Ascending aorta (tissue), 2 donors: ENCODE results near the gene WDR18. TPM values are rescaled to one million over a fixed set of nuclear protein-coding genes. Genes with fewer than 3 reads are reported as not detected.
"Not testable (repeated sequence)": the region's sequence is repeated elsewhere in the genome, so short reads cannot be mapped to it uniquely, and the experiment has no call there.

ENCODE experiments used
- DNase-seq, 2 donors: peaks; one replicate each; pipeline ENCODE4 v3.0.0-alpha.2; 2019; ENCODE audit warnings: low spot score in 2 of 2
- H3K27ac ChIP-seq, 2 donors: fragments of 200-600 bp; sonication (generic); one replicate each; pipeline ENCODE4 v1.5.1; 2016 to 2017; ENCODE audit warnings: mild to moderate bottlenecking in 1 of 2
- H3K27me3 ChIP-seq: fragments of 200-600 bp; sonication (generic); one replicate; pipeline ENCODE4 v1.5.1; 2017
- H3K36me3 ChIP-seq, 2 donors: fragments of 200-600 bp; sonication (generic); one replicate each; pipeline ENCODE4 v1.5.1; 2016
- H3K4me1 ChIP-seq, 2 donors: fragments of 200-600 bp; sonication (generic); one replicate each; pipeline ENCODE4 v1.5.1; 2016 to 2017; ENCODE audit warnings: mild to moderate bottlenecking in 1 of 2
- H3K4me3 ChIP-seq, 2 donors: fragments of 200-600 bp; sonication (generic); one replicate each; pipeline ENCODE4 v1.5.1; 2016 to 2017; ENCODE audit warnings: mild to moderate bottlenecking in 1 of 2
- H3K9me3 ChIP-seq, 2 donors: fragments of 200-600 bp; sonication (generic); one replicate each; pipeline ENCODE4 v1.5.1; 2016
- CTCF ChIP-seq, 3 experiments: fragments of 200-600 bp in 2 of 3; fragments of 450-650 bp in 1 of 3; sonication (generic) in 2 of 3; IDR thresholded peaks; one replicate each; pipeline ENCODE4 v1.5.1; 2016 to 2019; ENCODE audit warnings: antibody characterized with exemption in 3 of 3, mild to moderate bottlenecking in 1 of 3, moderate library complexity in 1 of 3
- intact Hi-C: fragments of 100-400 bp; cut with DNase I; formaldehyde crosslinking; loops from one replicate; pipeline ENCODE4 v1.15.1; 2023
- total RNA-seq: library from RNA; depleted of rRNA; stranded (reverse); fragments of >200 nt; gene quantifications from one replicate; pipeline ENCODE4 v1.1.0, GENCODE V29; 2016

The WDR18 gene
- total RNA-seq, 1 donor from 2014 or later, result 65.7 TPM

- Histone ChIP-seq H3K4me1 (no peaks in the 10 kb centered on the region), H3K4me3 (no peak overlapping the region), H3K36me3 (no peaks in the 10 kb centered on the region), H3K27ac (no peak overlapping the region), H3K27me3 (no peaks in the 10 kb centered on the region), H3K9me3 (no peaks in the 10 kb centered on the region)
- TF ChIP-seq CTCF (IDR thresholded peaks at IDR 0.05), result no peak
- no peak for DNase-seq
- intact Hi-C loops, result no loop called here
Measured at GRCh38 chr19:953445-954271, 30.5 kb upstream of the WDR18 start.

DNA sequence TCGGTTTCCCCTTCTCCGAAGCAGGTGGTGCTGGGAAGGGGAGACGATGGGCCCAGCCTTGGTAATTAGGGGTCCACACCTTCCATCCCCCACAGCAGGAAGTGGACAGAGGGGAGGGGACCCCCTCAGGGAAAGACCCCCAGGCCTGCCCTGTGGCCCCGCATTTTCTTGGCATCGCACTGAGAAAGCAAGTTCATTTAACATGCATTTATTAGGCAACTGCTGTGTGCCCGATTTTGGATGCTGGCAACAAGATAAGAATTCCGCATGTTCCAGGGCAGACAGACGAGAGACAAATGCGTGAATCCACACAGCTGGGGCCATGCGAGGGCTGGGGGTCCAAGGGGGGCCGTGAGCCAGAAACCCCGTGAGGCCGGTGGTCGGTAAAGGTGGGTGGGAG is 29.9 kb upstream of the WDR18 start:
- no peaks in the 10 kb centered on the region for H3K4me1 ChIP-seq
- intact Hi-C loops, result no loop called here
- H3K27me3 ChIP-seq, result no peaks in the 10 kb centered on the region
- H3K36me3 ChIP-seq, result no peaks in the 10 kb centered on the region
- no peak overlapping the region for H3K27ac ChIP-seq
- no peak for DNase-seq
- no peaks in the 10 kb centered on the region for H3K9me3 ChIP-seq
- no peak overlapping the region for H3K4me3 ChIP-seq
- TF ChIP-seq CTCF (IDR thresholded peaks at IDR 0.05), result no peak

DNA sequence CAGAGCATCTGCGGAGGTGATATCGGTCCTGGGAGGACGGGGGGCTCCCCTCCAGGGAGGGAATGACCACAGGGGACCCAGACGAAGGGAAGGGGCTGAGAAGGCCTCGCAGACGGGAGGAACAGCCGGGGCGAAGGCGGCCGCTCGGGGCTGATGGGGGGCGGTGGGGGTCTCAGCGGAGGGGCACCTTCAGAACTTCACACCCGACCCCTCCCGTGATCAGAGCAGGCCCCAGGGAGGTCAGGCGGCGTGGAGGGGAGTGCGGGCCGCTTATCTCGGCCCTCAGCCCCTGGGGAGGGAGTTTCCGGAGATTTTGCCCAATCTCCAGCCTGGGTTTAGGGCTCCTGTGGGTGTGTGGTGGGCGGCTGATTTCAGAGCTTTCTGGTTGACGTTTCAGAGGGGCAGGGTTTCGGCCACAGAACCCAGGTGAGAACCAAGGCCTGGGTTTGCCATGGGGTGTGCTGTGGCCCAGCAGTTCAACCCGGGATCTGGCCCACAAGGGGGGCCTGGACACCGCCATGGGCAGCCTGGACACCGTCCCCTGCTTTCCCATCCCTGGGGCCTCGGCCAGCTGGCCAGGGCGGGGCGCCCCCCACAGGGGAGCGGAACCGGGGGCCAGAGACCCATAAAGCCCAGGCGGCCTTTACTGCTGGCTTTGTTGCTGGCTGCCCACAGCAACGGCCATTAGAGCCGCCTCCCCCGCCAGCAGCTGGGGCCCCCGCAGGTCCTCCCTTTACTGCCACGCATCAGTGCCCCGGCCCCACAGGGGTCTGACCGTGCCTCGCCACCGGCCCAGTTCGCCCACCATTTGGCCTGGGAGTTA is 29.3 kb upstream of the WDR18 start:
- no peak for TF ChIP-seq CTCF (IDR thresholded peaks at IDR 0.05)
- Histone ChIP-seq H3K9me3 (no peaks in the 10 kb centered on the region), H3K4me1 (no peaks in the 10 kb centered on the region), H3K36me3 (no peaks in the 10 kb centered on the region), H3K27me3 (no peaks in the 10 kb centered on the region), H3K27ac (no peak overlapping the region), H3K4me3 (no peak overlapping the region)
- intact Hi-C loops, result no loop called here
- DNase-seq, result no peak

- H3K27me3 ChIP-seq, result no peaks in the 10 kb centered on the region
- no peak overlapping the region for H3K4me3 ChIP-seq
- intact Hi-C loops, result no loop called here
- H3K36me3 ChIP-seq, result no peaks in the 10 kb centered on the region
- H3K4me1 ChIP-seq, result no peaks in the 10 kb centered on the region
- H3K27ac ChIP-seq, result no peak overlapping the region
- DNase-seq, result no peak
- no peaks in the 10 kb centered on the region for H3K9me3 ChIP-seq
- TF ChIP-seq CTCF (IDR thresholded peaks at IDR 0.05), result no peak
Measured at GRCh38 chr19:955803-956765, 28.1 kb upstream of the WDR18 start.

GRCh38 chr19:956766-957440 is 27.2 kb upstream of the WDR18 start:
- TF ChIP-seq CTCF (IDR thresholded peaks at IDR 0.05), result no peak
- Histone ChIP-seq H3K4me1 (no peaks in the 10 kb centered on the region), H3K9me3 (no peaks in the 10 kb centered on the region), H3K4me3 (no peak overlapping the region), H3K27ac (no peak overlapping the region), H3K27me3 (no peaks in the 10 kb centered on the region), H3K36me3 (no peaks in the 10 kb centered on the region)
- intact Hi-C loops, result no loop called here
- DNase-seq, result no peak

DNA sequence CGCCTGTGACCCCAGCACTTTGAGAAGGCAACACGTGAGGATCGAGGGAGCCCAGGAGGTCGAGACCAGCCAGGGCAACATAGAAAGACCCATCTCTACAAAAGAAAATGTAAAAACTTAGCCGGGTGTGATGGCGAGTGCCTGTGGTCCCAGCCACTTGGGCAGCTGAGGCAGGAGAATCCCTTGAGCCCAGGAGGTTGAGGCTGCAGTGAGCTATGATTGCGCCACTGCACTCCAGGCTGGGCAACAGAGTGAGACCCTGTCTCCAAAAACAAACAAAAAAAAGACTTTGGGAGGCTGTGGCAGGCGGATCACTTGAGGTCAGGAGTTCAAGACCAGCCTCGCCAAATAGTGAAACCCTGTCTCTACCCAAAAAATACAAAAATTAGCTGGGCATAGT is 26.6 kb upstream of the WDR18 start:
- H3K4me3 ChIP-seq, H3K27ac ChIP-seq, H3K4me1 ChIP-seq, intact Hi-C loops, H3K36me3 ChIP-seq, DNase-seq, H3K9me3 ChIP-seq, H3K27me3 ChIP-seq: not testable (repeated sequence)
